IPS-20b (cell line): ENCODE measurements around the gene NEO1.

Source experiments
- H3K27ac ChIP-seq: one replicate; pipeline ENCODE4 v1.5.1; 2013; ENCODE audit warnings: low read length
- H3K27me3 ChIP-seq: 2 replicates; pipeline ENCODE4 v1.6.1; 2013; ENCODE audit warnings: mild to moderate bottlenecking, low read length, inconsistent platforms; ENCODE audit not compliant: insufficient read depth
- H3K36me3 ChIP-seq: 2 replicates; pipeline ENCODE4 v1.6.1; 2013; ENCODE audit warnings: low read depth, mild to moderate bottlenecking, inconsistent platforms, low read length, moderate library complexity; ENCODE audit not compliant: insufficient read depth
- H3K4me1 ChIP-seq: 2 replicates; pipeline ENCODE4 v1.6.1; 2013; ENCODE audit warnings: mild to moderate bottlenecking, control low read depth, inconsistent platforms, low read length, moderate library complexity; ENCODE audit not compliant: insufficient read depth
- H3K4me3 ChIP-seq: 2 replicates; pipeline ENCODE4 v1.5.1; 2013; ENCODE audit warnings: mild to moderate bottlenecking, low read length, inconsistent platforms
- H3K9ac ChIP-seq: 2 replicates; pipeline ENCODE4 v1.6.1; 2013; ENCODE audit warnings: low read depth, mild to moderate bottlenecking, inconsistent platforms, low read length, moderate library complexity
- H3K9me3 ChIP-seq: 2 replicates; pipeline ENCODE4 v1.6.1; 2013; ENCODE audit warnings: mild to moderate bottlenecking, low read depth, low read length, inconsistent platforms; ENCODE audit not compliant: insufficient read depth

The NEO1 gene

DNA sequence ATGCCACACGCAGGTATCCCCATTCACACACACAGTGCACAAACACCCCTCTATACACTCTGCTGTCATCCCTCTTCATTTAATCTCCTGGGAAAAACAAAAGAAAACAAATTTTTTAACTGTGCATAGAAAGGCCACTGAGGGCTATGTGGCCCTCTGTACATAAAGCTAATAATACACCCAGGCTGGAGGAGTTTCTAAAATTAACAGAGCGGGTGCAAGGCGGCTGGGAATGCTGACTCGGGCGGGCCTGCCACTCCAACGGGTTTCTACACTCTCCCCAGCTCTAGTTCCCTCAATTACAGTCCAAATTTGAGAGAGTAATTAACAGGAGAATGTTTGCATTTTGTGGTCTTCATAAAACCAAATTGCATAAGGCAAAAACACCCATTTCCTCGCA is 293.4 kb downstream of the NEO1 start:
- H3K9ac ChIP-seq = no peak overlapping the region
- peaks cover 21% of the 10 kb centered on the region; the same call in 1 of the 2 replicates for H3K36me3 ChIP-seq
- H3K27ac ChIP-seq = no peak overlapping the region
- H3K4me3 ChIP-seq = no peak overlapping the region
- H3K27me3 ChIP-seq = no peaks in the 10 kb centered on the region
- H3K9me3 ChIP-seq = no peaks in the 10 kb centered on the region
- H3K4me1 ChIP-seq = peaks cover 10% of the 10 kb centered on the region

DNA sequence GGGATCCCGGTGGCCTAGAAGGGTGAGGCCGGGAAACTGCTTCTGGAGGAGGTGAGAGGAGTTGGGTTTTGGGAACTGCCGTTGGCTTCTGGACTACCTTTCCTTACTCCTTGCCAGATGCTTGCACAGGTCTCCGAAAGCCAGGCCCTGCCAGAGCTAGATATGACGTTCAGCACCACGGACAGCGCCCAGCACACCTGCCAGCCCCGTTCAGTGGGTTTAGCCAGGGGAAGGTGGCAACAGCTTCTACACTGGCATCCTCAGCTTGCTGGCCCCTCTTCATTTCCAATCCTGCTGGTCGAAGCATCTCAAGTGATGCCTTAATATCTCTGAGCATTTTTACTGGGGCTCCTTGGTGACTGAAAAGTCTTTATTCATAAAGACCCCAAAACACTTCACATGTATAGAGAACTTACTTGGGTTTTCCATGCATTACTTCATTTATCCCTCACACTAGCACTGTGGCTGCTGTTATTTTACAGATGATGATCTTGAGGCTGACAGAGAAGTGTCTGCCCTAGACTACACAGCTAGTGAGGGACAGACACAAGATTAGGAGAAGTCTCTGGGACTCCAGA is 294.6 kb downstream of the NEO1 start:
- H3K27ac ChIP-seq = no peak overlapping the region
- H3K9ac ChIP-seq = no peak overlapping the region
- H3K36me3 ChIP-seq = peaks cover 17% of the 10 kb centered on the region; the same call in 1 of the 2 replicates
- H3K27me3 ChIP-seq = no peaks in the 10 kb centered on the region
- peaks cover 10% of the 10 kb centered on the region for H3K4me1 ChIP-seq
- no peaks in the 10 kb centered on the region for H3K9me3 ChIP-seq
- H3K4me3 ChIP-seq = no peak overlapping the region

DNA sequence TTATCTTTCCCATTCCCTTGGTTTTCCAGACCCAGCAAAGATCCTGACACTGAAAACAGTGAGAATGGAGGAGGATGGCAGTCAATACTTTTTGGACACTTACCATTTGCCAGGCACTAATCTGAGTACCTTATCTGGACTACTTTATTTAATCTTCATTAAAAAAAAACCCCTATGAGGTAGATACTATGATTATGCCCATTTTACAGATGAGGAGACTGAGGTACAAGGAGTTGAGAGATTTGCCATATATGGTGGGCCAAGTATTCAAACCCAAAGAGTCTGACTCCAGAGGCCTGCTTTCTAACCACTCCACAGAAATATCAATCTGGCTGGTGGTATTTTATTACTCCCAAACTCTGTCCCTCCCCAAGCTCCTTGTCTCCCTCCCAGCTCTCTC is 296.9 kb downstream of the NEO1 start:
- Histone ChIP-seq H3K9ac (no peak overlapping the region), H3K4me1 (peaks cover 18% of the 10 kb centered on the region), H3K9me3 (no peaks in the 10 kb centered on the region), H3K27me3 (no peaks in the 10 kb centered on the region), H3K27ac (no peak overlapping the region), H3K4me3 (no peak overlapping the region), H3K36me3 (no peaks in the 10 kb centered on the region)

DNA sequence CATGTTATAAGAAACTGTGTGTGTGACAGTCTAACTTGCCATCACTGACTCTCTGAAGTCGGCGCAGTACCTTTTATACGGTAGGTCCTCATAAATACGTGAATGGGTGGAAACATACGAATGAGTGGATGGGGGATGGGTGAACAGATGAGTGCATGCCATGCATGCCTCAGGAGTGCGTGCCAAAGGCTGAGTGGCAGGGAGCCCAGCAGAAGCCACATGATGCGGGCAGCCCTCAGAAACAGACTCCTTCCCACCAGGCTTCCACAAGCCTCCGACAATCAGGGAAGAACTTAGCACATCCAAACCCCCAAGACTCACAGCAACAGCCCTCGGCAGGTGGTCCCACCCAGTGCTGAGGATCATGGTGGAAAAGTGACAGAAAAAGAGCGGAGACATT is 299.8 kb downstream of the NEO1 start:
- peaks cover 18% of the 10 kb centered on the region for H3K4me1 ChIP-seq
- no peak overlapping the region for H3K9ac ChIP-seq
- H3K36me3 ChIP-seq = no peaks in the 10 kb centered on the region
- no peaks in the 10 kb centered on the region for H3K9me3 ChIP-seq
- no peaks in the 10 kb centered on the region for H3K27me3 ChIP-seq
- H3K27ac ChIP-seq = no peak overlapping the region
- no peak overlapping the region for H3K4me3 ChIP-seq

DNA sequence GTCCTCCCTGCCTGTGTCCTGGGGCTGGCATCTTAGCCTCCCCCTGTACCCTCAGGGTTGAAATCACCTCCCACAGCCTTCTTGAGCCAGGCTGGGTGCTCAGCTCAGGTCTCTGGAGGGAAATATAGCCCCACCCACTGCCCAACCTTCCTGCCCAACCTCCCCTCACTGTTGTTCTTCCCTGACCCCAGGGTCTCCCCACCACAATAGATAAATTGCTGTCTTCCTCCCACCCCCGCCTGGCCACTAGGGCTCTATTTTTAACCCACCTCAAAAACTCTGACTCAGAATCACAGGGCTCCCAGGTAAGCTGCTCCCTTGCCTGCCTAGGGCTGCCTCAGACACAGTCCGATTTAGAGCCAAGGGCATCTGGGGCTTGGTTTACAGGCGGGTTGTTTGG is 301.5 kb downstream of the NEO1 start:
- H3K4me3 ChIP-seq = no peak overlapping the region
- H3K9me3 ChIP-seq = no peaks in the 10 kb centered on the region
- H3K9ac ChIP-seq = no peak overlapping the region
- H3K36me3 ChIP-seq = no peaks in the 10 kb centered on the region
- H3K27ac ChIP-seq = no peak overlapping the region
- peaks cover 12% of the 10 kb centered on the region for H3K4me1 ChIP-seq
- H3K27me3 ChIP-seq = no peaks in the 10 kb centered on the region

DNA sequence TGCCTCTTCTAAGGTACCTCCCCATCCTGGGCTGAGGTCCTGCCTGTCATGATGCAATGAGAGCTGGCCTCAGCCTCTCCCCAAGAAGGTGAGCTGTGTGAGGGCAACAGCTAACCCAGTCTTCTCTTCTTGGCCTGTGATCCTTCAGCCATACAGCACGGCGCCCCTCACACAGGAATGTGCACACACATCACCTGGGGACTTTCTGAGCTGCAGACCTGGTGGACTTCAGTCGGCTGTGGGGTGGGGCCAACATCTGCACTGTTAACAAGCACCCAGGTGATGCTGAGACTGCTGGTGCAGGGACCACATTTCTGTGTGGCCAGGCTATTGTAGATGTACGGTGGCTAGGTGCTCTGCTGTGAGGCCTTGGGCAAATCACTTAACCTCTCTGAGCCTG is 302.0 kb downstream of the NEO1 start:
- Histone ChIP-seq H3K4me3 (no peak overlapping the region), H3K36me3 (no peaks in the 10 kb centered on the region), H3K4me1 (peaks cover 8% of the 10 kb centered on the region; the same call in 1 of the 2 replicates), H3K9me3 (no peaks in the 10 kb centered on the region), H3K27me3 (no peaks in the 10 kb centered on the region), H3K9ac (no peak overlapping the region), H3K27ac (no peak overlapping the region)
